Ascending aorta (tissue), 2 donors: ENCODE data around the gene BCL11A. TPM values are rescaled to one million over a fixed set of nuclear protein-coding genes. Genes with fewer than 3 reads are reported as not detected.

Source experiments
- DNase-seq, 2 donors: peaks; one replicate each; pipeline ENCODE4 v3.0.0-alpha.2; 2019; ENCODE audit warnings: low spot score in 2 of 2
- H3K27ac ChIP-seq, 2 donors: fragments of 200-600 bp; sonication (generic); one replicate each; pipeline ENCODE4 v1.5.1; 2016 to 2017; ENCODE audit warnings: mild to moderate bottlenecking in 1 of 2
- H3K27me3 ChIP-seq: fragments of 200-600 bp; sonication (generic); one replicate; pipeline ENCODE4 v1.5.1; 2017
- H3K36me3 ChIP-seq, 2 donors: fragments of 200-600 bp; sonication (generic); one replicate each; pipeline ENCODE4 v1.5.1; 2016
- H3K4me1 ChIP-seq, 2 donors: fragments of 200-600 bp; sonication (generic); one replicate each; pipeline ENCODE4 v1.5.1; 2016 to 2017; ENCODE audit warnings: mild to moderate bottlenecking in 1 of 2
- H3K4me3 ChIP-seq, 2 donors: fragments of 200-600 bp; sonication (generic); one replicate each; pipeline ENCODE4 v1.5.1; 2016 to 2017; ENCODE audit warnings: mild to moderate bottlenecking in 1 of 2
- H3K9me3 ChIP-seq, 2 donors: fragments of 200-600 bp; sonication (generic); one replicate each; pipeline ENCODE4 v1.5.1; 2016
- CTCF ChIP-seq, 3 experiments: fragments of 200-600 bp in 2 of 3; fragments of 450-650 bp in 1 of 3; sonication (generic) in 2 of 3; IDR thresholded peaks; one replicate each; pipeline ENCODE4 v1.5.1; 2016 to 2019; ENCODE audit warnings: antibody characterized with exemption in 3 of 3, mild to moderate bottlenecking in 1 of 3, moderate library complexity in 1 of 3
- intact Hi-C: fragments of 100-400 bp; cut with DNase I; formaldehyde crosslinking; loops from one replicate; pipeline ENCODE4 v1.15.1; 2023
- total RNA-seq: library from RNA; depleted of rRNA; stranded (reverse); fragments of >200 nt; gene quantifications from one replicate; pipeline ENCODE4 v1.1.0, GENCODE V29; 2016

The BCL11A gene
- total RNA-seq, 1 donor from 2014 or later: 0.11 TPM

- DNase-seq: no peak
- intact Hi-C loops: no loop called here
- Histone ChIP-seq H3K4me3 (no peak overlapping the region), H3K27me3 (no peaks in the 10 kb centered on the region), H3K27ac (no peak overlapping the region), H3K36me3 (no peaks in the 10 kb centered on the region), H3K4me1 (no peaks in the 10 kb centered on the region), H3K9me3 (no peaks in the 10 kb centered on the region)
- TF ChIP-seq CTCF (IDR thresholded peaks at IDR 0.05): no peak
Observed at GRCh38 chr2:60445684-60446179, 107.7 kb downstream of the BCL11A start.

- Histone ChIP-seq H3K4me3 (no peak overlapping the region), H3K36me3 (no peaks in the 10 kb centered on the region), H3K9me3 (no peaks in the 10 kb centered on the region), H3K27ac (no peak overlapping the region), H3K27me3 (no peaks in the 10 kb centered on the region), H3K4me1 (no peaks in the 10 kb centered on the region)
- DNase-seq: no peak
- no peak for TF ChIP-seq CTCF (IDR thresholded peaks at IDR 0.05)
- intact Hi-C loops: no loop called here
Observed at GRCh38 chr2:60442608-60443007, 110.8 kb downstream of the BCL11A start.

GRCh38 chr2:60441800-60442199, 111.7 kb downstream of the BCL11A start:
- Histone ChIP-seq H3K4me3 (no peak overlapping the region), H3K4me1 (no peaks in the 10 kb centered on the region), H3K9me3 (no peaks in the 10 kb centered on the region), H3K36me3 (no peaks in the 10 kb centered on the region), H3K27me3 (no peaks in the 10 kb centered on the region), H3K27ac (no peak overlapping the region)
- intact Hi-C loops: no loop called here
- TF ChIP-seq CTCF (IDR thresholded peaks at IDR 0.05): no peak
- no peak for DNase-seq

- no peaks in the 10 kb centered on the region for H3K27me3 ChIP-seq
- intact Hi-C loops: no loop called here
- TF ChIP-seq CTCF (IDR thresholded peaks at IDR 0.05): no peak
- H3K27ac ChIP-seq: no peak overlapping the region
- no peak overlapping the region for H3K4me3 ChIP-seq
- no peak for DNase-seq
- no peaks in the 10 kb centered on the region for H3K36me3 ChIP-seq
- H3K4me1 ChIP-seq: no peaks in the 10 kb centered on the region
- H3K9me3 ChIP-seq: no peaks in the 10 kb centered on the region
Observed at GRCh38 chr2:60440767-60441163, 112.7 kb downstream of the BCL11A start.

GRCh38 chr2:60440079-60440766, 113.2 kb downstream of the BCL11A start:
- Histone ChIP-seq H3K9me3 (no peaks in the 10 kb centered on the region), H3K27ac (no peak overlapping the region), H3K36me3 (no peaks in the 10 kb centered on the region), H3K27me3 (no peaks in the 10 kb centered on the region), H3K4me1 (no peaks in the 10 kb centered on the region), H3K4me3 (no peak overlapping the region)
- DNase-seq: no peak
- TF ChIP-seq CTCF (IDR thresholded peaks at IDR 0.05): no peak
- intact Hi-C loops: no loop called here
